Urinary bladder (tissue), 4 donors: ENCODE measurements around the gene SDHB. TPM values are rescaled to one million over a fixed set of nuclear protein-coding genes. Genes with fewer than 3 reads are reported as not detected.

Source experiments
- DNase-seq: peaks from one replicate; pipeline ENCODE4 v3.0.0-alpha.2; 2015; ENCODE audit errors: extremely low spot score
- H3K27ac ChIP-seq: one replicate; pipeline ENCODE4 v1.5.1; 2013; ENCODE audit warnings: low read depth, mild to moderate bottlenecking, moderate library complexity
- H3K36me3 ChIP-seq: one replicate; pipeline ENCODE4 v1.6.1; 2013; ENCODE audit warnings: mild to moderate bottlenecking, moderate library complexity; ENCODE audit not compliant: insufficient read depth
- H3K4me1 ChIP-seq: one replicate; pipeline ENCODE4 v1.6.1; 2013; ENCODE audit warnings: mild to moderate bottlenecking, moderate library complexity; ENCODE audit not compliant: insufficient read depth
- H3K4me3 ChIP-seq: one replicate; pipeline ENCODE4 v1.5.1; 2013; ENCODE audit warnings: low read depth, low read length
- WGBS: extraction: QIAGEN DNeasy Blood & Tissue Kit; methylation state at CpG from one replicate; pipeline ENCODE4 v1.1.7; 2013; 5-methylcytosine and 5-hydroxymethylcytosine counted together
- polyA plus RNA-seq: library from polyadenylated mRNA; stranded (reverse); fragments of 200-250 nt; gene quantifications from one replicate; pipeline ENCODE4 v1.2.3, GENCODE V29; 2013
- total RNA-seq: library from RNA; depleted of rRNA; stranded (reverse); fragments of >200 nt; gene quantifications from one replicate; pipeline ENCODE4 v1.2.3, GENCODE V29; 2014
- donor health status: healthy with polysubstance abuse.
- donor health status: healthy.

The SDHB gene
- total and polyA plus RNA-seq, 2 donors: 84.1 to 114 TPM

GRCh38 chr1:17011092-17011438 lies 42.8 kb downstream of the SDHB start:
- DNase-seq: no peak
- H3K36me3 ChIP-seq: no peaks in the 10 kb centered on the region
- no peak overlapping the region for H3K27ac ChIP-seq
- WGBS: under 1% methylated on average over 15 of the region's 15 CpGs
- no peaks in the 10 kb centered on the region for H3K4me1 ChIP-seq
- H3K4me3 ChIP-seq: peak overlapping the region; percentile 95

GRCh38 chr1:17009706-17010105 lies 44.1 kb downstream of the SDHB start:
- H3K27ac ChIP-seq: no peak overlapping the region
- no peaks in the 10 kb centered on the region for H3K4me1 ChIP-seq
- no peak for DNase-seq
- H3K36me3 ChIP-seq: no peaks in the 10 kb centered on the region
- WGBS: 74% methylated on average over 4 of the region's 4 CpGs
- no peak overlapping the region for H3K4me3 ChIP-seq

- no peak overlapping the region for H3K27ac ChIP-seq
- no peaks in the 10 kb centered on the region for H3K36me3 ChIP-seq
- no peaks in the 10 kb centered on the region for H3K4me1 ChIP-seq
- DNase-seq: no peak
- no peak overlapping the region for H3K4me3 ChIP-seq
- 93% methylated on average over 15 of the region's 15 CpGs for WGBS
Measured at GRCh38 chr1:17008208-17008855, 45.5 kb downstream of the SDHB start.

- DNase-seq: no peak
- no peak overlapping the region for H3K27ac ChIP-seq
- WGBS: 89% methylated on average over 8 of the region's 8 CpGs
- H3K4me3 ChIP-seq: no peak overlapping the region
- peaks cover 2% of the 10 kb centered on the region for H3K36me3 ChIP-seq
- no peaks in the 10 kb centered on the region for H3K4me1 ChIP-seq
Measured at GRCh38 chr1:17007121-17007520, 46.7 kb downstream of the SDHB start.

- WGBS: 92% methylated on average over 19 of the region's 19 CpGs
- H3K27ac ChIP-seq: no peak overlapping the region
Measured at GRCh38 chr1:17005365-17005740, 48.5 kb downstream of the SDHB start.

GRCh38 chr1:17004466-17005364 lies 49.1 kb downstream of the SDHB start:
- Histone ChIP-seq H3K4me3 (no peak overlapping the region), H3K4me1 (no peaks in the 10 kb centered on the region), H3K27ac (no peak overlapping the region), H3K36me3 (peaks cover 2% of the 10 kb centered on the region)
- no peak for DNase-seq
- WGBS: 91% methylated on average over 24 of the region's 24 CpGs

More at GRCh38 chr1:17005365-17005740, 48.5 kb downstream of the SDHB start:
- H3K4me1 ChIP-seq: no peaks in the 10 kb centered on the region
- H3K36me3 ChIP-seq: peaks cover 2% of the 10 kb centered on the region
- H3K4me3 ChIP-seq: no peak overlapping the region
- DNase-seq: no peak

- Histone ChIP-seq H3K4me1 (no peaks in the 10 kb centered on the region), H3K27ac (no peak overlapping the region), H3K4me3 (no peak overlapping the region), H3K36me3 (peaks cover 2% of the 10 kb centered on the region)
- WGBS: 96% methylated on average over 4 of the region's 4 CpGs
- DNase-seq: no peak
Measured at GRCh38 chr1:17002524-17002902, 51.3 kb downstream of the SDHB start.

- WGBS: 93% methylated on average over 19 of the region's 19 CpGs
- Histone ChIP-seq H3K27ac (no peak overlapping the region), H3K36me3 (peaks cover 2% of the 10 kb centered on the region), H3K4me3 (no peak overlapping the region), H3K4me1 (no peaks in the 10 kb centered on the region)
- DNase-seq: no peak
Measured at GRCh38 chr1:17001760-17002523, 51.9 kb downstream of the SDHB start.

GRCh38 chr1:16999863-17000262 lies 54.0 kb downstream of the SDHB start:
- WGBS: 89% methylated on average over 8 of the region's 8 CpGs
- H3K36me3 ChIP-seq: peaks cover 4% of the 10 kb centered on the region

GRCh38 chr1:16998589-16998988 lies 55.2 kb downstream of the SDHB start:
- DNase-seq: no peak
- no peak overlapping the region for H3K4me3 ChIP-seq
- H3K36me3 ChIP-seq: peaks cover 4% of the 10 kb centered on the region
- WGBS: 79% methylated on average over 10 of the region's 10 CpGs
- H3K27ac ChIP-seq: no peak overlapping the region
- H3K4me1 ChIP-seq: no peaks in the 10 kb centered on the region

More at GRCh38 chr1:16999863-17000262, 54.0 kb downstream of the SDHB start:
- no peak overlapping the region for H3K27ac ChIP-seq
- H3K4me1 ChIP-seq: no peaks in the 10 kb centered on the region
- H3K4me3 ChIP-seq: no peak overlapping the region
- no peak for DNase-seq

- no peak for DNase-seq
- H3K4me1 ChIP-seq: no peaks in the 10 kb centered on the region
- H3K36me3 ChIP-seq: peaks cover 2% of the 10 kb centered on the region
- 94% methylated on average over 14 of the region's 14 CpGs for WGBS
- no peak overlapping the region for H3K4me3 ChIP-seq
- H3K27ac ChIP-seq: no peak overlapping the region
Measured at GRCh38 chr1:16996845-16997244, 57.0 kb downstream of the SDHB start.

- Histone ChIP-seq H3K36me3 (peaks cover 6% of the 10 kb centered on the region), H3K4me1 (no peaks in the 10 kb centered on the region), H3K4me3 (no peak overlapping the region), H3K27ac (no peak overlapping the region)
- 93% methylated on average over 15 of the region's 15 CpGs for WGBS
- DNase-seq: no peak
Measured at GRCh38 chr1:16993521-16994038, 60.3 kb downstream of the SDHB start.

GRCh38 chr1:16992675-16993074 lies 61.2 kb downstream of the SDHB start:
- no peak for DNase-seq
- H3K36me3 ChIP-seq: peaks cover 6% of the 10 kb centered on the region
- H3K4me1 ChIP-seq: no peaks in the 10 kb centered on the region
- no peak overlapping the region for H3K4me3 ChIP-seq
- 91% methylated on average over 9 of the region's 9 CpGs for WGBS
- no peak overlapping the region for H3K27ac ChIP-seq
